Sigmoid colon (tissue), 7 donors: ENCODE results near the gene TM9SF3. TPM values are rescaled to one million over a fixed set of nuclear protein-coding genes. Genes with fewer than 3 reads are reported as not detected.

Source experiments
- DNase-seq: peaks from one replicate; pipeline ENCODE4 v3.0.0-alpha.2; 2019
- H3K27ac ChIP-seq, 4 donors: fragments of 200-600 bp; sonication (generic); one replicate each; pipeline ENCODE4 v1.5.1; 2016 to 2019; ENCODE audit warnings: mild to moderate bottlenecking in 1 of 4
- H3K27me3 ChIP-seq, 3 donors: fragments of 200-600 bp; sonication (generic); one replicate each; pipeline ENCODE4 v1.5.1; 2019; ENCODE audit warnings: mild to moderate bottlenecking in 1 of 3
- H3K36me3 ChIP-seq, 4 donors: fragments of 200-600 bp; sonication (generic); one replicate each; pipeline ENCODE4 v1.5.1; 2016 to 2019
- H3K4me1 ChIP-seq, 4 donors: fragments of 200-600 bp; sonication (generic); one replicate each; pipeline ENCODE4 v1.5.1; 2017 to 2019
- H3K4me3 ChIP-seq, 4 donors: fragments of 200-600 bp; sonication (generic); one replicate each; pipeline ENCODE4 v1.5.1; 2017 to 2019; ENCODE audit warnings: mild to moderate bottlenecking in 2 of 4, moderate library complexity in 1 of 4
- H3K9me3 ChIP-seq, 4 donors: fragments of 200-600 bp in 3 of 4; sonication (generic) in 3 of 4; one replicate each; pipeline versions ENCODE4 v1.5.1 to v1.6.1; 2013 to 2019
- CTCF ChIP-seq, 4 experiments: fragments of 450-650 bp in 3 of 4; fragments of 200-600 bp in 1 of 4; IDR thresholded peaks; one replicate each; pipeline ENCODE4 v1.5.1; 2016 to 2019; ENCODE audit warnings: antibody characterized with exemption in 4 of 4, mild to moderate bottlenecking in 3 of 4, moderate library complexity in 2 of 4
- EP300 ChIP-seq, 4 donors: sonication (generic); formaldehyde crosslinking; IDR thresholded peaks; one replicate each; pipeline ENCODE4 v1.6.1; 2017; ENCODE audit warnings: antibody characterized with exemption in 4 of 4
- POLR2A ChIP-seq, 2 donors: fragments of 450-650 bp; IDR thresholded peaks; one replicate each; pipeline ENCODE4 v1.6.1; 2016; ENCODE audit warnings: antibody characterized with exemption in 2 of 2, mild to moderate bottlenecking in 2 of 2, moderate library complexity in 2 of 2
- POLR2AphosphoS5 ChIP-seq, 4 donors: sonication (generic); formaldehyde crosslinking; IDR thresholded peaks; one replicate each; pipeline ENCODE4 v1.6.1; 2017; ENCODE audit warnings: antibody characterized with exemption in 4 of 4
- WGBS, 2 donors: extraction: QIAGEN DNeasy Blood & Tissue Kit; methylation state at CpG; one replicate each; pipeline ENCODE4 v1.1.7; 2013; 5-methylcytosine and 5-hydroxymethylcytosine counted together
- intact Hi-C: fragments of 100-400 bp; cut with DNase I; formaldehyde crosslinking; loops from one replicate; pipeline ENCODE4 v1.15.1; 2023
- polyA plus RNA-seq, 3 donors: library from polyadenylated mRNA; stranded (reverse); fragments of 200-250 nt; gene quantifications; one replicate each; pipeline ENCODE4 v1.2.3, GENCODE V29; 2013
- total RNA-seq, 4 donors: library from RNA; depleted of rRNA; stranded (reverse); fragments of >200 nt; gene quantifications; one replicate each; pipeline ENCODE4 v1.1.0, GENCODE V29; 2016
- donor health status: healthy with polysubstance abuse.
- donor health status: Bipolar disorder and iron deficiency.
- donor health status: healthy.

The TM9SF3 gene
- total and polyA plus RNA-seq, 7 donors = 18.5 to 115 (median 104) TPM

- Histone ChIP-seq H3K4me1 (peaks cover 0 to 17% (median 2%) of the 10 kb centered on the region in 4 donors), H3K4me3 (no peak overlapping the region), H3K27me3 (no peaks in the 10 kb centered on the region), H3K27ac (no peak overlapping the region), H3K36me3 (peaks cover 10 to 65% (median 22%) of the 10 kb centered on the region in 4 donors), H3K9me3 (no peaks in the 10 kb centered on the region)
- no peak for DNase-seq
- TF ChIP-seq POLR2AphosphoS5 (IDR thresholded peaks at IDR 0.05) = no peak
- TF ChIP-seq EP300 (IDR thresholded peaks at IDR 0.05) = no peak
- TF ChIP-seq POLR2A (IDR thresholded peaks at IDR 0.05) = no peak
- no peak for TF ChIP-seq CTCF (IDR thresholded peaks at IDR 0.05)
- intact Hi-C loops = no loop called here
- 86 to 88% methylated on average over 6 of the region's 6 CpGs for WGBS, 2 donors
These were observed 57.1 kb downstream of the TM9SF3 start for GRCh38 chr10:96529634-96530279.

GRCh38 chr10:96524741-96525140 is 62.1 kb downstream of the TM9SF3 start:
- intact Hi-C loops = no loop called here

GRCh38 chr10:96517284-96517683 is 69.5 kb downstream of the TM9SF3 start:
- Histone ChIP-seq H3K4me1 (peaks cover 0 to 27% (median 21%) of the 10 kb centered on the region in 4 donors), H3K27ac (no peak overlapping the region), H3K4me3 (no peak overlapping the region), H3K36me3 (peaks cover 0 to 28% (median 8%) of the 10 kb centered on the region in 4 donors), H3K27me3 (peaks cover 0 to 10% (median 0%) of the 10 kb centered on the region in 3 donors), H3K9me3 (no peaks in the 10 kb centered on the region)
- 78 to 92% methylated on average over 1 of the region's 1 CpG for WGBS, 2 donors
- no peak for DNase-seq
- TF ChIP-seq POLR2A (IDR thresholded peaks at IDR 0.05) (no peak), POLR2AphosphoS5 (IDR thresholded peaks at IDR 0.05) (no peak), EP300 (IDR thresholded peaks at IDR 0.05) (no peak), CTCF (IDR thresholded peaks at IDR 0.05) (no peak)
- intact Hi-C loops = no loop called here

More at GRCh38 chr10:96524741-96525140, 62.1 kb downstream of the TM9SF3 start:
- H3K9me3 ChIP-seq = no peaks in the 10 kb centered on the region
- no peaks in the 10 kb centered on the region for H3K27me3 ChIP-seq
- H3K4me1 ChIP-seq = peaks cover 0 to 6% (median 0%) of the 10 kb centered on the region in 4 donors
- DNase-seq = no peak
- WGBS, 2 donors = 26 to 77% methylated on average over 1 of the region's 1 CpG
- no peak overlapping the region for H3K27ac ChIP-seq
- H3K36me3 ChIP-seq = peaks cover 10 to 71% (median 26%) of the 10 kb centered on the region in 4 donors
- H3K4me3 ChIP-seq = no peak overlapping the region
- TF ChIP-seq POLR2AphosphoS5 (IDR thresholded peaks at IDR 0.05) (no peak), CTCF (IDR thresholded peaks at IDR 0.05) (no peak), EP300 (IDR thresholded peaks at IDR 0.05) (no peak), POLR2A (IDR thresholded peaks at IDR 0.05) (no peak)

- H3K36me3 ChIP-seq = peaks cover 0 to 19% (median 5%) of the 10 kb centered on the region in 4 donors
- H3K4me1 ChIP-seq = peaks cover 0 to 26% (median 22%) of the 10 kb centered on the region in 4 donors
- TF ChIP-seq POLR2A (IDR thresholded peaks at IDR 0.05) = no peak
- peak in 1 of 4 donors; percentile 15 for TF ChIP-seq POLR2AphosphoS5 (IDR thresholded peaks at IDR 0.05)
- no peak overlapping the region for H3K27ac ChIP-seq
- intact Hi-C loops = no loop called here
- WGBS, 2 donors = 85 to 95% methylated on average over 2 of the region's 2 CpGs
- H3K27me3 ChIP-seq = peaks cover 0 to 20% (median 0%) of the 10 kb centered on the region in 3 donors
- no peak overlapping the region for H3K4me3 ChIP-seq
- H3K9me3 ChIP-seq = no peaks in the 10 kb centered on the region
- no peak for DNase-seq
These were observed 70.5 kb downstream of the TM9SF3 start for GRCh38 chr10:96516337-96516736.

GRCh38 chr10:96513698-96514561 is 72.9 kb downstream of the TM9SF3 start, which contains the start of gene TLL2:
Gene TLL2, minus strand, starts transcription at chr10:96513926. Its CDS starts 241 bp downstream, at chr10:96513685.
- H3K4me1 ChIP-seq = peaks cover 0 to 26% (median 22%) of the 10 kb centered on the region in 4 donors
- peak within 1 kb of the TSS; percentile 29 to 60 (median 54) for H3K4me3 ChIP-seq
- WGBS, 2 donors = 1 to 2% methylated on average over 68 of the region's 68 CpGs
- intact Hi-C loops = loop anchor here (1.0 to 5.0 kb wide), 4 partner anchors 108 to 318 kb away; partner anchors contain the start of gene LCOR
- no peaks in the 10 kb centered on the region for H3K9me3 ChIP-seq
- H3K27ac ChIP-seq = peak within 1 kb of the TSS in 3 of 4 donors; percentile 52 to 64 (median 58)
- TF ChIP-seq POLR2A (IDR thresholded peaks at IDR 0.05) (no peak), CTCF (IDR thresholded peaks at IDR 0.05) (peak; percentile 60 to 80 (median 73)), POLR2AphosphoS5 (IDR thresholded peaks at IDR 0.05) (peak in 3 of 4 donors; percentile 44 to 72 (median 58))
- DNase-seq = peak; percentile 94
- H3K27me3 ChIP-seq = peaks cover 0 to 20% (median 0%) of the 10 kb centered on the region in 3 donors
- H3K36me3 ChIP-seq = peaks cover 0 to 7% (median 0%) of the 10 kb centered on the region in 4 donors
